ENCODE data around the gene SLC49A3.
"Not testable (repeated sequence)": the region's sequence is repeated elsewhere in the genome, so short reads cannot be mapped to it uniquely, and the experiment has no call there.

SLC49A3 gene

GRCh38 chr4:680091-680490 is 8.9 kb downstream of the SLC49A3 start:
- DNase-seq: no peak

- no peak for DNase-seq
Observed at GRCh38 chr4:679629-680028, 9.3 kb downstream of the SLC49A3 start.

GRCh38 chr4:679104-679481 is 9.9 kb downstream of the SLC49A3 start:
- no peak for DNase-seq

GRCh38 chr4:678331-679103 is 10.4 kb downstream of the SLC49A3 start:
- no peak for DNase-seq

GRCh38 chr4:677431-678293 is 11.3 kb downstream of the SLC49A3 start:
- peak in 1 of 2 donors; percentile 42 for DNase-seq

- no peak for DNase-seq
Observed at GRCh38 chr4:676871-677235, 12.1 kb downstream of the SLC49A3 start.

- DNase-seq: peak in 1 of 2 donors; percentile 20
Observed at GRCh38 chr4:675980-676870, 12.7 kb downstream of the SLC49A3 start.

- no peak for DNase-seq
Observed at GRCh38 chr4:675036-675882, 13.7 kb downstream of the SLC49A3 start.

GRCh38 chr4:674172-675035 is 14.5 kb downstream of the SLC49A3 start, which contains the start of the genes ATP5ME and MYL5:
Gene ATP5ME, minus strand, starts transcription at chr4:674276. Its CDS starts 29 bp downstream, at chr4:674247.
Gene MYL5, plus strand, starts transcription at chr4:674542. Its CDS starts 3,485 bp downstream, at chr4:678027.
- peak; percentile 97 to 98 for DNase-seq

- DNase-seq: no peak
Observed at GRCh38 chr4:673349-674091, 15.4 kb downstream of the SLC49A3 start.

GRCh38 chr4:671769-672168 is 17.2 kb downstream of the SLC49A3 start:
- DNase-seq: no peak

GRCh38 chr4:669806-670559 is 19.0 kb downstream of the SLC49A3 start:
- not testable (repeated sequence) for DNase-seq

- DNase-seq: not testable (repeated sequence)
Observed at GRCh38 chr4:668219-668618, 20.7 kb downstream of the SLC49A3 start.

GRCh38 chr4:667545-667925 is 21.4 kb downstream of the SLC49A3 start:
- DNase-seq: no peak

- DNase-seq: no peak
Observed at GRCh38 chr4:666822-667544, 22.0 kb downstream of the SLC49A3 start.

GRCh38 chr4:666436-666810 is 22.5 kb downstream of the SLC49A3 start:
- DNase-seq: no peak

GRCh38 chr4:665751-666435 is 23.1 kb downstream of the SLC49A3 start:
- DNase-seq: no peak

- DNase-seq: no peak
Observed at GRCh38 chr4:665381-665750, 23.6 kb downstream of the SLC49A3 start.
